ENCODE results near the gene TSC22D4.

Gene TSC22D4

DNA sequence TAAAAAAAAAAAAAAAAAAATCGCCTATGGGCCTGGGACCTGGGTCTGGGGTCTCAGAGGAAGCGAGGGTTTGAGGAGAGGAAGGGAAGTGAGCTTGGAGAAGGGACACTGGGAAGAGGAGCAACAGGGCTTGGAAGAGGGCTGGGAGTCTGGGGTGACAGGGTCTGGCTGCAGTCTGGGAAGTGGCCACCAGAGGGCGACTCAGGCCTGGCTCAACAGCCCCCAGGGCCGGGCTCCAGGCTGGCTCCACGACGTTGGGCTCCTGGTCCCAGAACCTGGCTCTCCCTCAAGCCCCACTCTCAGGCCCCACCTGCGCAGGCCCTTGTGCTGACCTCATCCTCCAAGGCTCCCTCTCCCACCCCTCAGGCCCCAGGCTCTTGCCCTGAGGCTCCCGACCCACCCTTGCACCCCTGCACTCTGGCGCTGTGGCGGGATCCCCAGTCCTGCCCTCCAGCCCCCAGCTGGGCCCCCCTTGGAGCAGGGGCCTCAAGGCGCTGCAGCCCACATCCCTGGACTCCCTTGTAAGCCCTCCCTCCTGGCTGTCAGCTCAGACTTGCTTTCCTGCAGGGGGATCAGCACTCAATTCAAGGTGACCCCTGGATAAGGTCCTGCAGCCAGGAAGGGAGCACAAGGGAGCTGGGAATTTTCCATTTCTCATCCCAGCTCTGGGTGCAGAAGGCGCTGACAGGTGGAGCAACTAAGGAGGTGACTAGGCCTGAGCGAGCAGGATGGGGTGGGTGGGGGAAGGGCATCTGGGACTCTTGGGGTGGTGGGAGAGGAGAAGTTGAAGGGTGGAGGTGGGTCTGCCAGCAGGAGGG, 9.6 kb downstream of the TSC22D4 start:
- Histone ChIP-seq H3K4me1 (ENCODE audit: control insufficient read depth, insufficient read depth, low read length) (peaks cover 15% of the 10 kb centered on the region), H3K9ac (ENCODE audit: low read length) (no peak overlapping the region), H3K4me3 (ENCODE audit: low read length) (no peak overlapping the region), H3K27me3 (replicated peaks; ENCODE audit: control insufficient read depth, insufficient read depth, low read length) (no peaks in the 10 kb centered on the region), H3K9me3 (ENCODE audit: control insufficient read depth, low read length) (no peaks in the 10 kb centered on the region), H3K36me3 (ENCODE audit: control insufficient read depth, insufficient read depth, low read length, severe bottlenecking) (peaks cover 25% of the 10 kb centered on the region)
- peak; percentile 89 for DNase-seq (ENCODE audit: low read depth)

DNA sequence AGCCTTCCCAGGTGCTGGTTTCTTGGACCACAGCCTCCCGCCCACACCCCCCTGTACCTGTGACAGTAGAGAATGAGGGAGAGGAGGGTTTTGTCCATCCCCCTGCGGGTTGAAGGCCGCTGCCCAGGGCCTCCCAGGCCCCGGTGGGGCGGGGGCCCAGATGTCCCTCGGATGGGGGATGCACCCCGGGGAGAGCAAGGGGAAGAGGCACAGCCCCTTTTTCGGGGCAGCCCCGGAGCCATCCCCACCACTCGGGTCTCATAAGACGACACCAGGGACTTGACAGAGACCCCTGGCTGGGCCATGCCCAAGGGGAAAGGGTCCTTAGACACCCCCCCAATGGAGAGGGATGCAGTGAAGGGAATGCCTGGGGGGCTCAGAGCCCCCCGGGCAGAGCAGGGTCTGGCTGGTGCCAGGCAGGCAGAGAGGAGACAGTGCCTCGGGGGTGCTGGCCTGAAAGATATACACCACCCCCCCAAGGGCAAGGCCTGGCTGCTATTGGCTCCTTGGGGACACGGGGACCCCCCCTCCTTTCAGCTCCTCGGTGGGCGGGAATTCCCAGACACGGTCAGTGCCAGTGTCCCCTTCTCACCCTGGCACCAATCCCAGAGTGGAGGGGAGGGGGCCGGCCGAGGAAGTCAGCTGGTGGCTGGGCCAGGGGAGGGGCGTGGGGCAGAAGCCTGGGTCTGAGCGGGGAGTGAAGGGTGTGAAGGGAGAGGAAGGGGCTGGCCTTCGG, 11.2 kb downstream of the TSC22D4 start:
- H3K9ac ChIP-seq (ENCODE audit: low read length), result no peak overlapping the region
- DNase-seq (ENCODE audit: low read depth), result no peak
- peaks cover 11% of the 10 kb centered on the region for H3K4me1 ChIP-seq (ENCODE audit: control insufficient read depth, insufficient read depth, low read length)
- no peaks in the 10 kb centered on the region for H3K9me3 ChIP-seq (ENCODE audit: control insufficient read depth, low read length)
- H3K36me3 ChIP-seq (ENCODE audit: control insufficient read depth, insufficient read depth, low read length, severe bottlenecking), result peaks cover 17% of the 10 kb centered on the region
- no peaks in the 10 kb centered on the region for H3K27me3 ChIP-seq (replicated peaks; ENCODE audit: control insufficient read depth, insufficient read depth, low read length)
- no peak overlapping the region for H3K4me3 ChIP-seq (ENCODE audit: low read length)

DNA sequence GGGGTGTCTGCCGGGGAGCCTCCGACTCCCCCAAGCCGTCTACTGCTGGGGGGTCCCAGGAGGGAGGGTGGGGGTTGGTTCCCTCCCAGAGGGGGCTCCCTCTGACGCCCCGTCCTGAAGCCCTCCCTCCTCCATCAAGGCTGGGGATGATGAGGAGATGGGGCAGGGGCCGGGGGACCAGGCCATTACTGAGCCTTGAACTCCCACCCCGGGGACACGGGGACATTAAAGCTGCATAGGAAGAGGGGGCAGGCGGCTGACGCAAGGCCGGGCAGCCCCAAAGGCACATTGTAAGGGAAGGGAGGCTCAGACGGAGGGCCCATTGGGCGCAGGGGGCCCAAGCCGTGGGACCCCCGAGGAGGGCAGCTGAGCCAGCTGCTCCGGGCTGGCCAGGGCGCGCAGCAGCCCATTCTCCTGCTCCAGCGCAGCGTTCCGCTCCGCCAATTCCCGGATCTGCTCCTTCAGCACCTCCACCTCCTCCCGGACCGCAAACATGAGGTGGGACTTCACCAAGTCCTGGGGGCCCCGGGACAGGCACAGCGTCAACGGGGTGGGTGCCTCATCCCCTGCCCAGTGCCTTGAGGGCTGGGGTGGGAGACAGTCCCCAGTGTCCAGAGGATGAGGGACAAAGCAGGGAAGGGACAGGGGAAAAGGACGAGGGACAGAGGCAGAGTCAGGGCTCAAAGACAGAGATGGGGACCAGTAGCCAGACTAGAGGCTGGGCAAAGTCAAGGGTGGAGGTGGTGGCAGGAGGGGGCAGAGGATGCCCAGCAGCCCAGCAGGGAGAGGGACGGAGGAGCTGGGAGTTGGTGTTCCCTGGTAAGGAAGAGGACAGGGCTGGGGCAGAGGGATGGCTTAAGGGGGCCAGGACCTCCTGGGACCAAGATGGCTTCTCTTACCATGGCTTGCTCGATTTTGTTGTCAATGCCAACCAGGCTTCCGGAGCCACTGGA, 12.1 kb downstream of the TSC22D4 start:
- Histone ChIP-seq H3K36me3 (ENCODE audit: control insufficient read depth, insufficient read depth, low read length, severe bottlenecking) (peaks cover 16% of the 10 kb centered on the region), H3K27me3 (replicated peaks; ENCODE audit: control insufficient read depth, insufficient read depth, low read length) (no peaks in the 10 kb centered on the region), H3K4me3 (ENCODE audit: low read length) (no peak overlapping the region), H3K9ac (ENCODE audit: low read length) (no peak overlapping the region), H3K4me1 (ENCODE audit: control insufficient read depth, insufficient read depth, low read length) (peaks cover 8% of the 10 kb centered on the region), H3K9me3 (ENCODE audit: control insufficient read depth, low read length) (no peaks in the 10 kb centered on the region)
- no peak for DNase-seq (ENCODE audit: low read depth)

DNA sequence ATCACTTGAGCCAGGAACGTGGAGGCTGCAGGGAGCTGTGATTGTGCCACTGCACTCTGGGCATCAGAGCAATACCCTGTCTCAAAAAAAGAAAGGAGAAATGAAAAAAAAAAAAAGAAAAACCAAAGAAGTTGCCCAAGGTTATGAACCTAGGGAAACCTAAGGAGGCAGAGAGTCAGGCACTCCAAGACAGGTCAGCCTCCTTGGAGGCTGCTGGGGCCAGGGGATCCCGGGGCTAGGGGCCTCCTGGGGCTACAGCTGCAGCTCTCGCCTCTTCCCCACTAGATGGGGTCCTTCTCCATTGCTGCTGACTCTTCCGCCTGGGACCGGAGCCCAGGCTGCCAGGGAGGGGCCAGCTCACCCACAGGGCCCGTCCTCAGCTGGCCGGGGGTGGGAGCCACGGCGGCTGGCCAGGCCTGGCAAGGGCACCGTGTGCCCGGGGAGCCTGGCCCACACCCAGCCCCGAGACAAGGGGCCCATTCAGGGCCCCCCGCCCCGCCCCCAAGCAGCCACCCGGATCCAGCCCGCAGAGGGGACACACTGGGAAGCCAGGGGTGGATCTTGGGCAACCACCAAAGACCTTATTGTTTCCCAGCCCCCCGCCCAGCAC, 13.2 kb downstream of the TSC22D4 start:
- Histone ChIP-seq H3K4me3 (ENCODE audit: low read length) (no peak overlapping the region), H3K9ac (ENCODE audit: low read length) (peak overlapping the region; percentile 54), H3K36me3 (ENCODE audit: control insufficient read depth, insufficient read depth, low read length, severe bottlenecking) (peaks cover 12% of the 10 kb centered on the region), H3K9me3 (ENCODE audit: control insufficient read depth, low read length) (no peaks in the 10 kb centered on the region), H3K4me1 (ENCODE audit: control insufficient read depth, insufficient read depth, low read length) (peaks cover 8% of the 10 kb centered on the region), H3K27me3 (replicated peaks; ENCODE audit: control insufficient read depth, insufficient read depth, low read length) (no peaks in the 10 kb centered on the region)
- peak; percentile 91 for DNase-seq (ENCODE audit: low read depth)

DNA sequence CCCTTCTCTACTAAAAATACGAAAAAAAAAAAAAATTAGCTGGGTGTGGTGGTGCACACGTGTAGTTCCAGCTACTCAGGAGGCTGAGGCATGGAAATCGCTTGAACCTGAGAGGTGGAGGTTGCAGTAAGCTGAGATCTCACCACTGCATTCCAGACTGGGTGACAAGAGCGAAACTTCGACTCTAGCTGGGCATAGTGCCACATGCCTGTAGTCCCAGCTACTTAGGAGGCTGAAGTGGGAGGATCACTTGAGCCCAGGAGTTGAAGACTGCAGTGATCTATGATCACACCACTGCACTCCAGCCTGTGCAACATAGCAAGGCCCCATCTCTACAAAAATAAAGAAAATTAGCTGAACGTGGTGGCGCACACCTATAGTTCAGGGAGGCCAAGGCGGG, 13.7 kb downstream of the TSC22D4 start:
- Histone ChIP-seq H3K27me3 (replicated peaks; ENCODE audit: control insufficient read depth, insufficient read depth, low read length) (no peaks in the 10 kb centered on the region), H3K36me3 (ENCODE audit: control insufficient read depth, insufficient read depth, low read length, severe bottlenecking) (peaks cover 7% of the 10 kb centered on the region), H3K9ac (ENCODE audit: low read length) (peak overlapping the region; percentile 54), H3K4me1 (ENCODE audit: control insufficient read depth, insufficient read depth, low read length) (peaks cover 8% of the 10 kb centered on the region), H3K4me3 (ENCODE audit: low read length) (no peak overlapping the region), H3K9me3 (ENCODE audit: control insufficient read depth, low read length) (no peaks in the 10 kb centered on the region)
- DNase-seq (ENCODE audit: low read depth), result no peak

DNA sequence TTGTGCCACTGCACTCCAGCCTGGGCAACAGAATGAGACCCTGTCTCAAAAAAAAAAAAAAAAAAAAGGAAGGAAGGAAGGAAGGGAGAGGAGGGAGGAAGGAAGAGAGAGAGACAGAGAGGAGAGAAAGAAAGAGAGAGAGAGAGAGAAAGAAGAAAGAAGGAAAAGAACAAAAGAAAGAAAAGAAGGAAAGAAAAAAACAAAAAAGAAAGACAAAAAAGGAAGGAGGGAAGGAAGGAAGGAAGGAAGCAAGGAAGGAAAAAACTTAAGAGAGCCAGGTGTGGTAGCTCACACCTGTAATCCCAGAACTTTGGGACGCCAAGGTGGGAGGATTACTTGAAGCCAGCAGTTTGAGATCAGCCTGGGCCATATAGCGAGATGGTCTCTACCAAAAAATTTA, 14.2 kb downstream of the TSC22D4 start:
- Histone ChIP-seq H3K9ac (ENCODE audit: low read length) (no peak overlapping the region), H3K36me3 (ENCODE audit: control insufficient read depth, insufficient read depth, low read length, severe bottlenecking) (peaks cover 2% of the 10 kb centered on the region), H3K4me1 (ENCODE audit: control insufficient read depth, insufficient read depth, low read length) (peaks cover 8% of the 10 kb centered on the region), H3K9me3 (ENCODE audit: control insufficient read depth, low read length) (no peaks in the 10 kb centered on the region), H3K27me3 (replicated peaks; ENCODE audit: control insufficient read depth, insufficient read depth, low read length) (no peaks in the 10 kb centered on the region), H3K4me3 (ENCODE audit: low read length) (no peak overlapping the region)
- DNase-seq (ENCODE audit: low read depth), result no peak

DNA sequence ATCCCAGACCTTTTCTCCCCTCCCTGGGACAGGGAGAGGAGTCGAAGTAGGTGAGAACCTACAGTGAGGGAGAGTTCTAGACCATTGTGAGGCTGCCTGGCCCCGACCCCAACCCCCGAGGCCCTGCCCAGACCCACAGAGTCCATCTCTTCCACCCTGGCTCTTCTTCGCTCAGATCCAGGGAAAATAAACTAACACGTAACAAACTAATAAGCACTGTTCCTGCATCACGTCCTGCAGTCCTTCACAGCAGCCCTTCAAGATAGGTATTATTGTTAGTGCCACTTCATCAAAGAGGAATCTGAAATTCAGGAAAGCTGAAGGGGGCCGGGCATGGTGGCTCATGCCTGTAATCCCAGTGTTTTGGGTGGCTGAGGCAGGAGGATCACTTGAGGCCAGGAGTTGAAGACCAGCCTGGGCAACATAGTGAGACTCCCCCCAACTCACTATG, 14.8 kb downstream of the TSC22D4 start, which contains the start of gene SPACDR:
TSS of gene SPACDR (minus strand) at position 51 of the 451 bp plus-strand sequence. CDS start 235 bp downstream, outside the sequence.
- H3K36me3 ChIP-seq (ENCODE audit: control insufficient read depth, insufficient read depth, low read length, severe bottlenecking), result peaks cover 2% of the 10 kb centered on the region
- H3K4me3 ChIP-seq (ENCODE audit: low read length), result no peak within 1 kb of the TSS
- H3K27me3 ChIP-seq (replicated peaks; ENCODE audit: control insufficient read depth, insufficient read depth, low read length), result no peaks in the 10 kb centered on the region
- peak; percentile 27 for DNase-seq (ENCODE audit: low read depth)
- H3K9ac ChIP-seq (ENCODE audit: low read length), result no peak within 1 kb of the TSS
- H3K9me3 ChIP-seq (ENCODE audit: control insufficient read depth, low read length), result no peaks in the 10 kb centered on the region
- H3K4me1 ChIP-seq (ENCODE audit: control insufficient read depth, insufficient read depth, low read length), result peaks cover 8% of the 10 kb centered on the region

DNA sequence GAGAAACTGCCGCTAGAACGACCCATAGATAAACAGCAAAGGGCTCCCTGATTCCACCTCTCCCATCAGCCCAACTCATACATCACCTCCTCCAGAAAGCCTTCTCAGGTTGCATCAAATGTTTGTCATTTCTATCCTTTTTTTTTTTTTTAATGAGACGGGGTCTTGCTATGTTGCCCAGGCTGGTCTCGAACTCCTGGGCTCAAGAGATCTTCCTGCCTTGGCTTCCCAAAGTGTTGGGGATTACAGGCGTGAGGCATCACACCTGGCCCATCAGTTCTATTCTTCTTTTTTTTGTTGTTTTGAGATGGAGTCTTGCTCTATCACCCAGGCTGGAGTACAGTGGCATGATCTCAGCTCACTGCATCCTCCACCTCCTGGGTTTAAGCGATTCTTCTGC, 22.0 kb downstream of the TSC22D4 start:
- H3K9me3 ChIP-seq (ENCODE audit: control insufficient read depth, low read length), result no peaks in the 10 kb centered on the region
- no peaks in the 10 kb centered on the region for H3K4me1 ChIP-seq (ENCODE audit: control insufficient read depth, insufficient read depth, low read length)
- DNase-seq (ENCODE audit: low read depth), result no peak
- no peak overlapping the region for H3K4me3 ChIP-seq (ENCODE audit: low read length)
- no peaks in the 10 kb centered on the region for H3K36me3 ChIP-seq (ENCODE audit: control insufficient read depth, insufficient read depth, low read length, severe bottlenecking)
- H3K9ac ChIP-seq (ENCODE audit: low read length), result no peak overlapping the region
- H3K27me3 ChIP-seq (replicated peaks; ENCODE audit: control insufficient read depth, insufficient read depth, low read length), result no peaks in the 10 kb centered on the region

DNA sequence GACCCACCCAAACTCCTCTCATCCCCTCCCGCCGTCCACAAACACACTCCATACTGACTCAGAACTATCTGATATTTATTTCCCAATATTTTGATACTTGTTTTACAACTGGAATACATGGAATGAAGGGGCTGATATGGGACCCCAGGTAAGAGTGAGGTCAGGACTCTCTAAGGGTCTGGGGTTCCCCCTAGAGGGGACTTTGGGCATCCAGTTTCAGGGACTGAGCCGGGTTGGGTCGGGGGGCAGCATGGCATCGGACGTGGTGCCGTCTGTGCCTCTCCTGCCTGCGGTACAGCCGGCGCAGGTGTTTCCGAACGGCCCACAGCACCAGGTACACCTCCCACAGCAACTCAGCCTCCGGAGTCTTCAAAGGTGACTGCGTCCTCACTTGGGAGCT, 22.5 kb downstream of the TSC22D4 start:
- Histone ChIP-seq H3K9me3 (ENCODE audit: control insufficient read depth, low read length) (no peaks in the 10 kb centered on the region), H3K36me3 (ENCODE audit: control insufficient read depth, insufficient read depth, low read length, severe bottlenecking) (no peaks in the 10 kb centered on the region), H3K4me1 (ENCODE audit: control insufficient read depth, insufficient read depth, low read length) (no peaks in the 10 kb centered on the region), H3K4me3 (ENCODE audit: low read length) (no peak overlapping the region), H3K27me3 (replicated peaks; ENCODE audit: control insufficient read depth, insufficient read depth, low read length) (no peaks in the 10 kb centered on the region), H3K9ac (ENCODE audit: low read length) (no peak overlapping the region)
- DNase-seq (ENCODE audit: low read depth), result no peak

DNA sequence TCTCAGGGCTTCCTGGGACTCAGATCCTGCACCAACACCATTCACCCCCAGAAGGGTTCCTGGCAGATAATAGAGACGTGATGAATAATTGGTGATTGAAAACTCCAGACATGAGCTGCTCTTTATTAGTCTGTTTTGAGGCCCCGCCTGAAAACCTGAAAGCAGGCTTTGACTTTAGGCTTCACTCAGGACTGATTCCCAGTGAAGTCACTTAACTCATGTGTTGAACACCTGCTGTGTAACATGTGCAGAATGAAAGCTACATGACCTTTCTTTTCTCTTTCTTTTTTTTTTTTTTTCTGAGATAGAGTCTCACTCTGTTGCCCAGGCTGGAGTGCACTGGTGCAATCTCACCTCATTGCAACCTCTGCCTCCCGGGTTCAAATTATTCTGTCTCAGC, 23.8 kb downstream of the TSC22D4 start:
- Histone ChIP-seq H3K36me3 (ENCODE audit: control insufficient read depth, insufficient read depth, low read length, severe bottlenecking) (no peaks in the 10 kb centered on the region), H3K9me3 (ENCODE audit: control insufficient read depth, low read length) (no peaks in the 10 kb centered on the region), H3K4me3 (ENCODE audit: low read length) (no peak overlapping the region), H3K9ac (ENCODE audit: low read length) (no peak overlapping the region), H3K27me3 (replicated peaks; ENCODE audit: control insufficient read depth, insufficient read depth, low read length) (no peaks in the 10 kb centered on the region), H3K4me1 (ENCODE audit: control insufficient read depth, insufficient read depth, low read length) (no peaks in the 10 kb centered on the region)
- DNase-seq (ENCODE audit: low read depth), result no peak

Data from adipocyte (in vitro differentiated cells).